GM12891 (cell line): ENCODE results near the gene IGF1R.

ENCODE experiments used
- POLR2A ChIP-seq: IDR thresholded peaks from 2 replicates; pipeline ENCODE4 v1.6.1; 2011; ENCODE audit warnings: low read depth, low read length, control low read depth
- POLR2AphosphoS5 ChIP-seq: IDR thresholded peaks from 2 replicates; pipeline ENCODE4 v1.6.1; 2011; ENCODE audit warnings: low read depth, low read length, control low read depth
- TAF1 ChIP-seq: IDR thresholded peaks from 2 replicates; pipeline ENCODE4 v1.6.1; 2011; ENCODE audit warnings: low read depth, low read length, control low read depth

- TF ChIP-seq TAF1 (no peak), POLR2AphosphoS5 (no peak), POLR2A (no peak)
Observed at GRCh38 chr15:98900356-98900755, 252.0 kb downstream of the IGF1R start.
